ENCODE measurements around the gene CLUH. TPM values are rescaled to one million over a fixed set of nuclear protein-coding genes. Genes with fewer than 3 reads are reported as not detected.

Gene CLUH
- polyA plus RNA-seq, 1 of the 3 experiments (the other 2 are of a cell fraction): 32.2 TPM

- H2AFZ ChIP-seq (ENCODE audit: low read depth): no peak overlapping the region
- 78% methylated on average over 9 of the region's 10 CpGs for WGBS (ENCODE audit: low lambda C conversion rate)
- no peaks in the 10 kb centered on the region for H3K9me3 ChIP-seq
- no peaks in the 10 kb centered on the region for H4K20me1 ChIP-seq (ENCODE audit: insufficient read depth)
- no peaks in the 10 kb centered on the region for H3F3A ChIP-seq (replicated peaks; ENCODE audit: insufficient read depth)
- no peak overlapping the region for H3K9ac ChIP-seq
- CTCF ChIA-PET: no interaction called here
- no peaks in the 10 kb centered on the region for H3K36me3 ChIP-seq (replicated peaks in 1 of 2; ENCODE audit: control insufficient read depth in 1 of 2, insufficient read depth in 2 of 2, low read length in 1 of 2)
- POLR2A ChIA-PET: no interaction called here
- no peaks in the 10 kb centered on the region for H3K79me2 ChIP-seq (ENCODE audit: insufficient read depth)
- no peak overlapping the region for H3K4me2 ChIP-seq
- H3K27ac ChIP-seq (ENCODE audit: low read depth in 2 of 2, low read length in 1 of 2): no peak overlapping the region
- H3K9me2 ChIP-seq: no peaks in the 10 kb centered on the region
- TF ChIP-seq IRF3 (IDR thresholded peaks at IDR 0.05; ENCODE audit: low read depth, low read length) (no peak), GATA2 (CRISPR knock-in tag; IDR thresholded peaks at IDR 0.05) (no peak), NFIC (IDR thresholded peaks at IDR 0.05; ENCODE audit: borderline replicate concordance) (no peak), FOXJ3 (CRISPR knock-in tag; IDR thresholded peaks at IDR 0.05) (no peak)
- no peaks in the 10 kb centered on the region for H3K27me3 ChIP-seq (ENCODE audit: insufficient read depth)
- no peak for DNase-seq
- H3K4me1 ChIP-seq (ENCODE audit: control insufficient read depth in 1 of 2, insufficient read depth in 2 of 2, low read depth in 1 of 2, low read length in 1 of 2): no peaks in the 10 kb centered on the region
- no peak overlapping the region for H3K4me3 ChIP-seq (ENCODE audit: low read depth in 2 of 2, low read length in 1 of 2)
Observed at GRCh38 chr17:2731807-2732206, 20.2 kb upstream of the CLUH start.

- H3K27me3 ChIP-seq (ENCODE audit: insufficient read depth): no peaks in the 10 kb centered on the region
- ChIA-PET POLR2A (no interaction called here), CTCF (interaction anchor here (0.6 kb wide), 1 partner anchor 580 kb away, joined by 3 read pairs; no protein-coding TSS in a partner anchor)
- H4K20me1 ChIP-seq (ENCODE audit: insufficient read depth): no peaks in the 10 kb centered on the region
- no peaks in the 10 kb centered on the region for H3K36me3 ChIP-seq (replicated peaks in 1 of 2; ENCODE audit: control insufficient read depth in 1 of 2, insufficient read depth in 2 of 2, low read length in 1 of 2)
- no peak overlapping the region for H2AFZ ChIP-seq (ENCODE audit: low read depth)
- WGBS (ENCODE audit: low lambda C conversion rate): 84% methylated on average over 11 of the region's 17 CpGs
- H3K9ac ChIP-seq: no peak overlapping the region
- no peaks in the 10 kb centered on the region for H3K9me3 ChIP-seq
- no peaks in the 10 kb centered on the region for H3K4me1 ChIP-seq (ENCODE audit: control insufficient read depth in 1 of 2, insufficient read depth in 2 of 2, low read depth in 1 of 2, low read length in 1 of 2)
- no peak overlapping the region for H3K27ac ChIP-seq (ENCODE audit: low read depth in 2 of 2, low read length in 1 of 2)
- H3K9me2 ChIP-seq: no peaks in the 10 kb centered on the region
- DNase-seq: no peak
- H3K4me3 ChIP-seq (ENCODE audit: low read depth in 2 of 2, low read length in 1 of 2): no peak overlapping the region
- H3F3A ChIP-seq (replicated peaks; ENCODE audit: insufficient read depth): no peaks in the 10 kb centered on the region
- H3K4me2 ChIP-seq: no peak overlapping the region
- H3K79me2 ChIP-seq (ENCODE audit: insufficient read depth): no peaks in the 10 kb centered on the region
- TF ChIP-seq PBX3 (IDR thresholded peaks at IDR 0.05) (no peak), NFIC (IDR thresholded peaks at IDR 0.05; ENCODE audit: borderline replicate concordance) (no peak), GATA2 (CRISPR knock-in tag; IDR thresholded peaks at IDR 0.05) (no peak), SMC3 (IDR thresholded peaks at IDR 0.05; ENCODE audit: low read depth, low read length) (no peak), MAX (IDR thresholded peaks at IDR 0.05; ENCODE audit: low read depth) (no peak), EP300 (IDR thresholded peaks at IDR 0.05; ENCODE audit: borderline replicate concordance in 1 of 2, low read depth in 1 of 2, low read length in 1 of 2) (no peak), RAD21 (IDR thresholded peaks at IDR 0.05; ENCODE audit: low read length) (no peak), SIN3A (IDR thresholded peaks at IDR 0.05; ENCODE audit: borderline replicate concordance, low read depth, low read length) (no peak), FOXM1 (IDR thresholded peaks at IDR 0.05; ENCODE audit: low read depth) (no peak), MXI1 (IDR thresholded peaks at IDR 0.05; ENCODE audit: low read depth, low read length) (no peak), CHD2 (IDR thresholded peaks at IDR 0.05; ENCODE audit: low read length, partially characterized antibody) (no peak), POLR2AphosphoS5 (IDR thresholded peaks at IDR 0.05; ENCODE audit: low read depth, low read length) (no peak), JUND (IDR thresholded peaks at IDR 0.05) (no peak), ELF1 (IDR thresholded peaks at IDR 0.05) (no peak), TAF1 (IDR thresholded peaks at IDR 0.05; ENCODE audit: borderline replicate concordance, low read depth, low read length) (no peak), RCOR1 (IDR thresholded peaks at IDR 0.05; ENCODE audit: low read length) (no peak), IRF3 (IDR thresholded peaks at IDR 0.05; ENCODE audit: low read depth, low read length) (no peak)
- TF ChIP-seq, protein P1, sequence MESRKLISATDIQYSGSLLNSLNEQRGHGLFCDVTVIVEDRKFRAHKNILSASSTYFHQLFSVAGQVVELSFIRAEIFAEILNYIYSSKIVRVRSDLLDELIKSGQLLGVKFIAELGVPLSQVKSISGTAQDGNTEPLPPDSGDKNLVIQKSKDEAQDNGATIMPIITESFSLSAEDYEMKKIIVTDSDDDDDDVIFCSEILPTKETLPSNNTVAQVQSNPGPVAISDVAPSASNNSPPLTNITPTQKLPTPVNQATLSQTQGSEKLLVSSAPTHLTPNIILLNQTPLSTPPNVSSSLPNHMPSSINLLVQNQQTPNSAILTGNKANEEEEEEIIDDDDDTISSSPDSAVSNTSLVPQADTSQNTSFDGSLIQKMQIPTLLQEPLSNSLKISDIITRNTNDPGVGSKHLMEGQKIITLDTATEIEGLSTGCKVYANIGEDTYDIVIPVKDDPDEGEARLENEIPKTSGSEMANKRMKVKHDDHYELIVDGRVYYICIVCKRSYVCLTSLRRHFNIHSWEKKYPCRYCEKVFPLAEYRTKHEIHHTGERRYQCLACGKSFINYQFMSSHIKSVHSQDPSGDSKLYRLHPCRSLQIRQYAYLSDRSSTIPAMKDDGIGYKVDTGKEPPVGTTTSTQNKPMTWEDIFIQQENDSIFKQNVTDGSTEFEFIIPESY (IDR thresholded peaks at IDR 0.05; ENCODE audit: borderline replicate concordance, low read depth): no peak
- TF ChIP-seq, protein P2, sequence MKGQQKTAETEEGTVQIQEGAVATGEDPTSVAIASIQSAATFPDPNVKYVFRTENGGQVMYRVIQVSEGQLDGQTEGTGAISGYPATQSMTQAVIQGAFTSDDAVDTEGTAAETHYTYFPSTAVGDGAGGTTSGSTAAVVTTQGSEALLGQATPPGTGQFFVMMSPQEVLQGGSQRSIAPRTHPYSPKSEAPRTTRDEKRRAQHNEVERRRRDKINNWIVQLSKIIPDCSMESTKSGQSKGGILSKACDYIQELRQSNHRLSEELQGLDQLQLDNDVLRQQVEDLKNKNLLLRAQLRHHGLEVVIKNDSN (IDR thresholded peaks at IDR 0.05; ENCODE audit: borderline replicate concordance, low read depth): no peak
Observed at GRCh38 chr17:2730764-2731353, 19.3 kb upstream of the CLUH start.

All from SK-N-SH (cell line).